ENCODE results near the gene TMEM253.

DNA sequence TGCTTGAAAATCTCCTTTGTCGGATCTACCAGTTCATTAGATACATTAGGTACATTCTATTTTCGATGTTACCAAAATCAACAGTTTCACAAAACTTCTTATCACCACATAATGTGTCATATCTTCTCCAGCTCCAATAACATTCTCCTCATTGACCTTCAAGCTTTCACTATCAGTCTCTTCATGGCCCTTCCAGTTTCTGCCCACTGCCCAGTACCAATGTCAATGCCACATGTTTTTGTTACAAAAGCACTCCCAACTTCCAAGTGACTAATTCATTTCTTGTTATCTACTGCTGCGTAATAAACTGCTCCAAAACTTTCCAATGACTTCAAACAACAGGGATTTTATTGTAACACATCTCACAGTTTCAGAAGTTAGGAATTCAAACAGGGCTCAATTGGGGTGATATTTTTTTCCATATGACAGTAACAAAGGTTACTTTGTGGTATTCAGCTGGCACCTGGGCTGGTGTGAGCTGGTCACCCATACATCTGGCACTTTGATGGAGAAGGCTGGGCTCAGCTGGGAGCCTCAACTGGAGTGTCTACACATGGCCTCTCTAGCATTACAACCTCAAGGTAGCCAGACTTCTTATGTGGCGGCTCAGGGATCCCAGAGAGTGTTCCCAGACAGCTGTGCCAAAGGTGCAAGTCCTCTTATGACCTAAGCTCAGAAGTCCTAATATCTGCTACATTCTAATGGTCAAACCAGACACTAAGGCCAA lies 48.9 kb downstream of the TMEM253 start:
- TF ChIP-seq, protein P1, sequence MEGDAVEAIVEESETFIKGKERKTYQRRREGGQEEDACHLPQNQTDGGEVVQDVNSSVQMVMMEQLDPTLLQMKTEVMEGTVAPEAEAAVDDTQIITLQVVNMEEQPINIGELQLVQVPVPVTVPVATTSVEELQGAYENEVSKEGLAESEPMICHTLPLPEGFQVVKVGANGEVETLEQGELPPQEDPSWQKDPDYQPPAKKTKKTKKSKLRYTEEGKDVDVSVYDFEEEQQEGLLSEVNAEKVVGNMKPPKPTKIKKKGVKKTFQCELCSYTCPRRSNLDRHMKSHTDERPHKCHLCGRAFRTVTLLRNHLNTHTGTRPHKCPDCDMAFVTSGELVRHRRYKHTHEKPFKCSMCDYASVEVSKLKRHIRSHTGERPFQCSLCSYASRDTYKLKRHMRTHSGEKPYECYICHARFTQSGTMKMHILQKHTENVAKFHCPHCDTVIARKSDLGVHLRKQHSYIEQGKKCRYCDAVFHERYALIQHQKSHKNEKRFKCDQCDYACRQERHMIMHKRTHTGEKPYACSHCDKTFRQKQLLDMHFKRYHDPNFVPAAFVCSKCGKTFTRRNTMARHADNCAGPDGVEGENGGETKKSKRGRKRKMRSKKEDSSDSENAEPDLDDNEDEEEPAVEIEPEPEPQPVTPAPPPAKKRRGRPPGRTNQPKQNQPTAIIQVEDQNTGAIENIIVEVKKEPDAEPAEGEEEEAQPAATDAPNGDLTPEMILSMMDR (conservative IDR thresholded peaks at IDR 0.05 in 1 of 2, IDR thresholded peaks at IDR 0.05 in 1 of 2; ENCODE audit: low read depth in 1 of 2, low read length in 2 of 2) = no peak
- TF ChIP-seq EZH2 (IDR thresholded peaks at IDR 0.05; ENCODE audit: low read length, missing control alignments) = no peak
